Renal pelvis (tissue), 4 donors: Measurements from ENCODE around the gene TMX4. TPM values are rescaled to one million over a fixed set of nuclear protein-coding genes. Genes with fewer than 3 reads are reported as not detected.
"Not testable (repeated sequence)": the region's sequence is repeated elsewhere in the genome, so short reads cannot be mapped to it uniquely, and the experiment has no call there.

ENCODE experiments used
- DNase-seq: peaks from one replicate; pipeline ENCODE4 v3.0.0-alpha.2; 2013
- polyA plus RNA-seq, 3 donors: library from polyadenylated mRNA; unstranded; fragments of 120-200 nt; gene quantifications; one replicate each; pipeline ENCODE4 v1.2.1, GENCODE V29; 2013; ENCODE audit not compliant: insufficient read length in 3 of 3

TMX4 gene
- polyA plus RNA-seq, 3 donors: 51.2 to 64.3 (median 60.3) TPM

DNA sequence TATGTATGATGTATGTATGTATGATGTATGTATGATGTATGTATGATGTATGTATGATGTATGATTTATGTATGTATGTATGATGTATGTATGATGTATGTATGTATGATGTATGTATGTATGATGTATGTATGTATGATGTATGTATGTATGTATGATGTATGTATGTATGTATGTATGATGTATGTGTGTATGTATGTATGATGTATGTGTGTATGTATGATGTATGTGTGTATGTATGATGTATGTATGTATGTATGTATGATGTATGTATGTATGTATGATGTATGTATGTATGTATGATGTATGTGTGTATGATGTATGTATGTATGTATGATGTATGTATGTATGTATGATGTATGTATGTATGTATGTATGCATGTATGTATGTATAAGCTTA, 12.0 kb upstream of the TMX4 start:
- not testable (repeated sequence) for DNase-seq

DNA sequence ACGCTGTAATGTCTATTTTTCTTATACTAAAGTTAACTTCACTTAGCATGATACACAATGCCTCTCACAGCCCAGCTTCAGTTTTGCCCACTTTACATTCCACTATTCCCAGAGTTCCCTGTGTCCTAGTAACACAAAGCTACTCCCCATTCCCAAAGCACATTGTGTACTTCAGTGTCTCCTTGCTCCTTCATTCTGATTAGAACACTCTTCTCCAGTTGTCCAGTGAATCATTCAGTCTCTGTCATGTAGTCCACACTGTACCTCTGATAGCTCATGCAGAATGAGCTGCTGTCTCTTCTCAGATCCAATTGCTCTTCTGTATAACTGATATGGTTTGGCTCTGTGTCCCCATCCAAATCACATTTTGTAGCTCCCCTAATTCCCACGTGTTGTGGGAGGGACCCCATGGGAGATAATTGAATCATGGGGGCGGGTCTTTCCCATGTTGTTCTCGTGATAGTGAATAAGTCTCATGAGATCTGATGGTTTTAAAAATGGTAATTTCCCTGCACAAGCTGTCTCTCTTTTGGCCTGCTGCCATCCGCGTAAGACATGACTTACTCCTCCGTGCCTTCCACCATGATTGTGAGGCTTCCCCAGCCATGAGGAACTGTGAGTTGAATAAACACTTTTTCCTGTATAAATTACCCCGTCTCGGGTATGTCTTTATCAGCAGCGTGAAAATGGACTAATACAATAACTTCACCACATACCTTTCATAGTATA, 2.1 kb upstream of the TMX4 start:
- no peak for DNase-seq

- no peak for DNase-seq
Observed at GRCh38 chr20:8020314-8021079, 936 bp upstream of the TMX4 start.

GRCh38 chr20:8019998-8020247, 362 bp upstream of the TMX4 start:
- no peak for DNase-seq

DNA sequence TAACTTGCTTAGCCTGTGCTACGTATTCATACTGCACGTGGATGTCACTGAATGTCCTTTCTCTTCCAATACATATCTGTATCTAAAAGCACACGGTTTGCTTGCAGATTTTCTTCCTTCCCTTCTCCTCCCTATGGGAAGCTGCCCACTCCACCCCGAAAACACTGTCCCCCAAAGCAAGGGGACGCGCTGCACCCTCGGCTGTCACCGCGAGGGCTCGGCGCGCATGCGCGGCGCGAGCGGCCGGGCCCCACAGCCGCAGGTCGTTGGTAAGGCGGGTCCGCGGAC, 659 bp downstream of the TMX4 start:
- DNase-seq: peak; percentile 72

DNA sequence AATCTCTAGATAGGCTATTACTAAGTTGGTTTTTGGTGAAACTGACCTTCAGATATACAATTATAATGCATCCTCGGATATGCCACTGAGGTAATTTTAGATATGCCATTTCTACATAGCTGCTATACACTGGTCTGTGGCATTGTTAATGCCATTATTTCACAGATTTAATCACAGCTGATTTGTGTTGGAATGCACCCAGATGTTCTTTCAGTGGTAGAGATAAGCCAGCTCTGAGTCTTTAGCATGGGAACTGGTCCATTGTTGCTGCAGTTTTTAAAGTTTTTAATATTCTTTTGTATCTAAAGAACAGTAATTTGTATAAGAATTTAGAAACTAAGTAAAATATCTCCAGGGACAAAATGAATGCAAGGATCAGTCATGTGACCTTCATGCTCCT, 6.8 kb downstream of the TMX4 start:
- no peak for DNase-seq

GRCh38 chr20:8008733-8009132, 10.8 kb downstream of the TMX4 start:
- DNase-seq: no peak

DNA sequence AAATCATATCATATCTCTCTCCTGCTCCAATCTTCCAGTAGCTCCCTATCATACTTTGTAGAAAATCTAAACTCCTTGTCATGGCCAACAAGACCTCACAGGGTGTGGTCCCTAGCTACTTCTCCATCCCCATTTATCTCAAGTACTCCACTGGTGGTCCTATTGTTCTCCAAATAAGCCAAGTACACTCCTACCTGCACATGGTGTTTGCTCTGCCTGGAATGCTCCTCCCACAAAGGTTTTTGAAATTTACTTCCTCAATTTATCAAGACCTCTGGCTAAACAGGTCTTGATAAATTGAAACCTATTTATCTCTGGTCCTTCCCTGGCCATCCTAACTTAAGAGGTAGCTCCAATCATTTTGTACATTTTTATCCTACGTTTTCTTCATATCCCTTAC, 12.1 kb downstream of the TMX4 start:
- DNase-seq: no peak

DNA sequence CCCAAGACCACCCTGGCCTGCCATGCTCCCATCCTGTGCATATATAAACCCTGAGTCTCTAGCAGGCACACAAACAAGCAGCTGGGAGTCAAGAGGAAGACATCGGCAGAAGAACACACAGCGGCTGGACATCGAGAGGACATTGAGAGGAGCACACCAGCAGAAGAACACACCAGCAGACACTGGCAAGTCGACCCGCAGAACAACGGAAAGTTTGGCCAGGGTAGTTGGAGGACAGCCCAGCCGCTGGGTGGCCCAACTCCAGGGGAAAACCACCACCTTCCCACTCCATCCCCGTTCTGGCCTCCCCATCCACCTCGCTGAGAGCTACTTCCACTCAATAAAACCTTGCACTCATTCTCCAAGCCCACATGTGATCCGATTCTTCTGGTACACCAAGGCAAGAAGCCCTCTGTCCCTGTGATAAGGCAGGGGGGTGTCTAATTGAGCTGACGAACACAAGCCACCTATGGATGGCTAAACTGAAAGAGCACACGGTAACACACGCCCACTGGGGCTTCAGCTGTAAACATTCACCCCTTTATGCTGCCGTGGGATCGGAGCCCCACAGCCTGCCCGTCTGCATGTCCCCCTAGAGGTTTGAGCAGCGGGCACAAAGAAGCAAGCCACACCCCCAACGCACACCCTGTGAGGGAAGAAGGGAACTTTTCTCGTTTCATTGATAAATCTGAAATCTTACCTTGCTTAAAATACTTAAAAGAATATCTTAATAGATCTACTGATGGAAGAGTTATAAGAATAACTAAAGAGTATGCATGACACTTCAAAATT, 13.8 kb downstream of the TMX4 start:
- no peak for DNase-seq

DNA sequence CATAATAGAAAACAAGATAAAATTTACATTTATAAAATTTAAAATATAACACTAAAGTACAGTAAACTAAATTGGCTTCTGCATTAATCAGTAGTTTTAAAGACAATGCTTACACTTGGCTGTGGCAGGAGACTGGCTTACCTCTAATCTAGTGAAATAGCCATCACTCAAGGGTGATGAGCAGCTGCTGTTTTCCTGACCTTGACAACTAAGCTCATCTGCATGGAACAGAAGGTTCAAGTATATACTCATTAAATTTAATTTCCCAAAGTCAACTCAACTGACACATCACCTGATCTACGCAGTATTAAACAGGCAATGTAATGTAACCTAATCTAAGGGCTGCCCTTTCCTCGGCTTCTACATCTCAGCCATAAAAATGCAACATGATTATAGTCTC, 14.5 kb downstream of the TMX4 start:
- DNase-seq: no peak

GRCh38 chr20:8002056-8002455, 17.5 kb downstream of the TMX4 start:
- no peak for DNase-seq

- DNase-seq: no peak
Observed at GRCh38 chr20:8000796-8001195, 18.8 kb downstream of the TMX4 start.

- DNase-seq: no peak
Observed at GRCh38 chr20:7996898-7997297, 22.7 kb downstream of the TMX4 start.

- DNase-seq: no peak
Observed at GRCh38 chr20:7994809-7995208, 24.8 kb downstream of the TMX4 start.

DNA sequence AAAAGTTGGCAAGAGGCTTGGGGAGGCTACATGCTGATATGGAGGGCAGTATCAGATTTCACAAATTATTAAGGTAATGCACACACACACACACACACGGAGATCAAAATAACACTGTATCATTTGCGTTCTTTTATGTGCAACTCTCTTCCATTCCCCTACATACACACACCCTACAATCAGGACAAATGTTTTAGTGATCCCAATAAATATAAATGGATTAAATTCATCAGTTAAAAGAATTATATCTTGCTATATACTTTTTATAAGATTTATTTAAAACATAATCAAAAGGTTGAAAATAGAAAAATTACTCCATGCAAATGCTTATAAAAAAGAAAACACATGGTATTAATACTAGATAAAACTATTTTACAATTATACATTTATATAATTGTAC, 25.9 kb downstream of the TMX4 start:
- no peak for DNase-seq

- no peak for DNase-seq
Observed at GRCh38 chr20:7993238-7993637, 26.3 kb downstream of the TMX4 start.

GRCh38 chr20:7990385-7990784, 29.2 kb downstream of the TMX4 start:
- DNase-seq: no peak

- peak; percentile 5 for DNase-seq
Observed at GRCh38 chr20:7989379-7989778, 30.2 kb downstream of the TMX4 start.

DNA sequence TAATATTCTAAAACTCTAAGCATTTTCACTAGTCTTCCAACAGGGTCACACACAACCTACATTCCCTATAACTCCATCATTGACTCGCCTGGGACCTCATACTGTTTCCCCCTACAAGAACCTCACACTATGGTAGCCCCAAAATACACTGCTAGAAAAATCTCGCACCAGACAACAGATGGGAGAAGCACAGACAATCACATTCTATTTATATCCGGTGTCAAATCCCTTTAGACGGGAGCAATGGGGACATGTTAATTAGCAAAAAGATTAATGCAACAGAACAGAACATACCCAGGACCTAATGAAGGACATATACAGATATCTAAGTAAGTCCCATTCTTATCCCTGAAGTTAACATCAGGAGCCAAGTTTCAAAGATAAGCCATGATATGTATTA, 33.6 kb downstream of the TMX4 start:
- no peak for DNase-seq

DNA sequence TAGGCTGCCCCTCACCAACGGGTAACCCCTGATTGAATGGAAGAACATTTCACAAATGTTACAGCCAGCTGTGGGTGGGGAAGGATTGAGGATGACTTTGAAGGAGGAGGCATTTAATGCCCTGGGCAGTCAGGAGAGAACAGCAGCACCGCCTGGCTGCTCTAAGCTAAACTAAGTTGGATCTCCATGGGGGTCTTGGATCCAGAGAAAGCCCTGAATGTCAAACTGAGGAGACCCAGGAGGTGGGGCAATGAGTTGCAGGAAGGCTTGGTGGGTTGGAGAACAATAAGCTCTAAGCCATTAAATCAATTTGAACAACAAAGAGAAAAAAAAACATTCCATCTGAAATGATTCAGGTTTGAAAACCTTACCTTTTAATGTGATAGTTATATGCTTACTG, 35.4 kb downstream of the TMX4 start:
- no peak for DNase-seq

- no peak for DNase-seq
Observed at GRCh38 chr20:7981374-7981773, 38.2 kb downstream of the TMX4 start.

DNA sequence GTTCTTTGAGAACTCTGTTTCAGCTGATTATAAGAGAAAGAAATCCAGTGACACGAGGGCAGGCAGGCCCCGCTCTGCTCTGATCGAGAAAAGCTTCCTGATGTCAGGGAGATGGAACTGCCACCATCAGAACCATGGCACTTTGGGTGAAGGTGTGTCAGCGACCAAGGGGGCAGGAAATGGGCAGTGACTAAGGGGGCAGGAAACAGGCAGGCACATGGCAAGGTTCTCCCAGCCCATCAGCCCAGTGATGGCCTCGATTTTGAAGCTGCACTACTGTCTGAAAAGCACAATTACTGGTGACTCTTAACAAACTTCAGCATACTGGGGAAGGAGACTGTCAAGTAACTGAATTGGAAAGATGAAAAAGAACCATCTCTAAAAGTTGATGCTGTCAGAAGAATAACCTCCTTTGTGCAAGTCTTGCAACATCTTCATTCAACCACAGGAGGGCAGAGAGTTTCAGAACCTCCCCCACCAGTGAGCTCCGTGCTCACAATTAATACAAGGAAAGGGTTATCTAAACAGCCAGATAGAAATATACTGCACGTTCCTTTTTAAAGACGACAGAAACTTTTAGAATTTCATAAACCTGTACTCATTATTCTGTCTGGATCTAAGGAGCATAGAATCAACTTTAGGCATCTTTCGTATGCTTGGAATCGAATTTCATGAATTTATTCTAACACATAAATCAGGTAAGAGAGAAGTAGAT, 39.1 kb downstream of the TMX4 start:
- DNase-seq: peak; percentile 9

DNA sequence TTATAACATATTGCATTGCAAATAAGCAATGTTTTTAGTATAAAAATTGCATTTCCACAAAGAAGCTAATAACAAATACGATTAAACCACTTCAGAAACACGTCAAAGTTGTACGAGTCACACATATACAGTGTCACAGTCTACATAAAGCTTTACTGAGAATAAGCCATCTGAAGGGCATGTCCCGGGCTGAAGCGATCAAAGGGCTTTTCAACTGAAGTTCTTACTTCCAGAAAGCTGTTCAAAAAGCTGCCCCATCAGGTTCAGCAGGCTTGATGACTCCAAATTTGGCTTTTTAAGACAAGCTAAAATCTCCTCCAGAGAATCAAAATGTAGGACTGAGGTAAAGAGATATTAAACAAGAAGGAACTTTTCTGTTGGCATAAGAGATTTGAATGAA, 41.9 kb downstream of the TMX4 start:
- no peak for DNase-seq
